Upper lobe of left lung (tissue), 6 donors: ENCODE results near the gene TMEM247. TPM values are rescaled to one million over a fixed set of nuclear protein-coding genes. Genes with fewer than 3 reads are reported as not detected.

ENCODE experiments used
- ATAC-seq, 2 donors: fragments of 200-7000 bp; cut with Tn5 transposase; one replicate each; pipeline ENCODE4 v1.9.1; 2022; ENCODE audit warnings: mild to moderate bottlenecking in 2 of 2, moderate library complexity in 2 of 2; ENCODE audit not compliant: low FRiP score in 2 of 2
- DNase-seq, 2 donors: peaks; one replicate each; pipeline ENCODE4 v3.0.0-alpha.2; 2019 to 2020
- H3K27ac ChIP-seq, 4 donors: fragments of 200-600 bp; sonication (generic); one replicate each; pipeline ENCODE4 v1.5.1; 2016 to 2019
- H3K27me3 ChIP-seq, 4 donors: fragments of 200-600 bp; sonication (generic); one replicate each; pipeline ENCODE4 v1.5.1; 2017 to 2019
- H3K36me3 ChIP-seq, 4 donors: fragments of 200-600 bp; sonication (generic); one replicate each; pipeline ENCODE4 v1.5.1; 2016 to 2019
- H3K4me1 ChIP-seq, 4 donors: fragments of 200-600 bp; sonication (generic); one replicate each; pipeline ENCODE4 v1.5.1; 2018 to 2019
- H3K4me3 ChIP-seq, 4 donors: fragments of 200-600 bp; sonication (generic); one replicate each; pipeline ENCODE4 v1.5.1; 2017 to 2019; ENCODE audit warnings: mild to moderate bottlenecking in 2 of 4, moderate library complexity in 1 of 4
- H3K9me3 ChIP-seq, 4 donors: fragments of 200-600 bp; sonication (generic); one replicate each; pipeline ENCODE4 v1.5.1; 2018 to 2019
- EP300 ChIP-seq, 4 donors: sonication (generic); formaldehyde crosslinking; IDR thresholded peaks; one replicate each; pipeline ENCODE4 v1.5.1; 2017; ENCODE audit warnings: antibody characterized with exemption in 4 of 4, control low read depth in 2 of 4
- POLR2A ChIP-seq, 4 donors: fragments of 450-650 bp; IDR thresholded peaks; one replicate each; pipeline ENCODE4 v1.5.1; 2016 to 2017; ENCODE audit warnings: antibody characterized with exemption in 4 of 4, mild to moderate bottlenecking in 2 of 4
- POLR2AphosphoS5 ChIP-seq, 2 donors: sonication (generic); formaldehyde crosslinking; IDR thresholded peaks; one replicate each; pipeline ENCODE4 v1.5.1; 2017; ENCODE audit warnings: antibody characterized with exemption in 2 of 2
- WGBS, 2 donors: methylation state at CpG; one replicate each; pipeline ENCODE4 v1.1.5; 2017 to 2018; 5-methylcytosine and 5-hydroxymethylcytosine counted together
- total RNA-seq, 6 donors: library from RNA; depleted of rRNA in 4 of 6; stranded (reverse); fragments of >200 nt in 4 of 6; gene quantifications; one replicate each; pipeline versions ENCODE4 v1.1.0 to v1.2.1, GENCODE V29; 2016 to 2021
- TF ChIP-seq, protein P1 (sequence below), 6 experiments: fragments of 450-650 bp in 4 of 6; fragments of 200-600 bp in 2 of 6; sonication (generic) in 2 of 6; IDR thresholded peaks; one replicate each; pipeline ENCODE4 v1.5.1; 2016 to 2019; ENCODE audit warnings: antibody characterized with exemption in 6 of 6
- donor health status: DM: no; HTN: no; CAD: no; lungs with moderate emphysema.
- donor health status: DM: no; HTN: yes; CAD: no; lungs with severe emphysema.

TMEM247 gene
- total RNA-seq, 6 donors from 2014 or later: not detected

- TF ChIP-seq POLR2AphosphoS5 (IDR thresholded peaks at IDR 0.05): no peak
- TF ChIP-seq, protein P1, sequence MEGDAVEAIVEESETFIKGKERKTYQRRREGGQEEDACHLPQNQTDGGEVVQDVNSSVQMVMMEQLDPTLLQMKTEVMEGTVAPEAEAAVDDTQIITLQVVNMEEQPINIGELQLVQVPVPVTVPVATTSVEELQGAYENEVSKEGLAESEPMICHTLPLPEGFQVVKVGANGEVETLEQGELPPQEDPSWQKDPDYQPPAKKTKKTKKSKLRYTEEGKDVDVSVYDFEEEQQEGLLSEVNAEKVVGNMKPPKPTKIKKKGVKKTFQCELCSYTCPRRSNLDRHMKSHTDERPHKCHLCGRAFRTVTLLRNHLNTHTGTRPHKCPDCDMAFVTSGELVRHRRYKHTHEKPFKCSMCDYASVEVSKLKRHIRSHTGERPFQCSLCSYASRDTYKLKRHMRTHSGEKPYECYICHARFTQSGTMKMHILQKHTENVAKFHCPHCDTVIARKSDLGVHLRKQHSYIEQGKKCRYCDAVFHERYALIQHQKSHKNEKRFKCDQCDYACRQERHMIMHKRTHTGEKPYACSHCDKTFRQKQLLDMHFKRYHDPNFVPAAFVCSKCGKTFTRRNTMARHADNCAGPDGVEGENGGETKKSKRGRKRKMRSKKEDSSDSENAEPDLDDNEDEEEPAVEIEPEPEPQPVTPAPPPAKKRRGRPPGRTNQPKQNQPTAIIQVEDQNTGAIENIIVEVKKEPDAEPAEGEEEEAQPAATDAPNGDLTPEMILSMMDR (IDR thresholded peaks at IDR 0.05): no peak
- no peak for TF ChIP-seq POLR2A (IDR thresholded peaks at IDR 0.05)
- TF ChIP-seq EP300 (IDR thresholded peaks at IDR 0.05): no peak
- H3K36me3 ChIP-seq: no peaks in the 10 kb centered on the region
Observed at GRCh38 chr2:46435353-46435752, 44.0 kb upstream of the TMEM247 start.

DNA sequence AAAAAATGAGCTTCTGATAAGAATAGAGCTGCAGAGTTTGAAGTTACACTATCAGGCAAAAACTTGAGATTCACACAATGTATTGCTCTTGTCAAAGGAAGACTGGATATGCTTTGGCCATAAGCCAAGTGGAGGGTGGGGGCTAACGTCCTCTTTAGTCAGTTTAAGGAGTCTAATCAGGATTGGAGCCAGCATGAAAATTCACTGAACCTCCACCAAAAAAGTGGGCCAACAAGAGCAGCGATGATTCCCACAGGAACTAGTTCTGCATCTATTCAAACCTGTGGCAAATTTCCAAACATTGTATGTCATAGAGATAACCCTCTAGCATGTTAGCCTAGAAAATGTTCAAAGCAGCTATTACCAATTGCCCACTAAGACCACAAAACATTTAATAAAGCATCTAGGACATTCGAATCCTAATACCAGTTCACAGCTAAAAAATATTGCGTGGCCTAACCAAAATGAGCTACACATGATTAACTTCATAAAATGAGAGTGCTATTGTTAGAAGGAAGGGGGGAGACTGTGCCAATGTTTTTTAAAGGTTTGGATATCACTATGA lies 43.5 kb upstream of the TMEM247 start:
- no peaks in the 10 kb centered on the region for H3K36me3 ChIP-seq
- H3K4me1 ChIP-seq: peaks cover 0 to 7% (median 0%) of the 10 kb centered on the region in 4 donors
- H3K27me3 ChIP-seq: no peaks in the 10 kb centered on the region
- TF ChIP-seq POLR2A (IDR thresholded peaks at IDR 0.05) (no peak), POLR2AphosphoS5 (IDR thresholded peaks at IDR 0.05) (no peak), EP300 (IDR thresholded peaks at IDR 0.05) (no peak)
- TF ChIP-seq, protein P1 (IDR thresholded peaks at IDR 0.05): no peak
- H3K27ac ChIP-seq: no peak overlapping the region
- H3K9me3 ChIP-seq: no peaks in the 10 kb centered on the region
- DNase-seq: no peak
- ATAC-seq: no peak
- no peak overlapping the region for H3K4me3 ChIP-seq
- WGBS, 2 donors: 68 to 70% methylated on average over 4 of the region's 4 CpGs

More at GRCh38 chr2:46435353-46435752, 44.0 kb upstream of the TMEM247 start:
- no peaks in the 10 kb centered on the region for H3K27me3 ChIP-seq
- H3K9me3 ChIP-seq: no peaks in the 10 kb centered on the region
- DNase-seq (no peak), ATAC-seq (no peak)
- H3K4me3 ChIP-seq: no peak overlapping the region
- no peak overlapping the region for H3K27ac ChIP-seq
- peaks cover 0 to 7% (median 0%) of the 10 kb centered on the region in 4 donors for H3K4me1 ChIP-seq

DNA sequence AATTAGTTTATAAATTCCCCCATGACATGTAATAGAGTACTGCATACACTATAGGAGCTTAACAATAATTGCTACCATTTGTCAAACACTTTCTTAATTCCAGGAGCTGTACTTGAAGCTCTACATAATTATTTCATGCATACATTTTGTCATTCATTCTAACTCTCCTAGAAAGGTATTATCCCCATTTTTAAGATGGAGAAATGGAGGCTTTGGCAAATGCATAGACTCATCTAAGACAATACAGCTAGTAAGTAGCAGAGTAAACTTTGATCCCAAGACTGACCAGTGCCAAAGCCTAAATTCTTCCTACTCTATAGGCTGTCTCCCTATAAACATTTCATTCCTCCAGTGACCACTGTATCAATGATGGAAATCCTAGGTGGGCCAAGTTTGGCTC lies 42.6 kb upstream of the TMEM247 start:
- no peak for TF ChIP-seq POLR2AphosphoS5 (IDR thresholded peaks at IDR 0.05)
- no peak for TF ChIP-seq POLR2A (IDR thresholded peaks at IDR 0.05)
- no peak for TF ChIP-seq EP300 (IDR thresholded peaks at IDR 0.05)
- TF ChIP-seq, protein P1 (IDR thresholded peaks at IDR 0.05): no peak
- Histone ChIP-seq H3K36me3 (no peaks in the 10 kb centered on the region), H3K27me3 (no peaks in the 10 kb centered on the region), H3K27ac (no peak overlapping the region), H3K4me3 (no peak overlapping the region), H3K9me3 (no peaks in the 10 kb centered on the region), H3K4me1 (peaks cover 0 to 7% (median 0%) of the 10 kb centered on the region in 4 donors)
- ATAC-seq: no peak
- DNase-seq: no peak

DNA sequence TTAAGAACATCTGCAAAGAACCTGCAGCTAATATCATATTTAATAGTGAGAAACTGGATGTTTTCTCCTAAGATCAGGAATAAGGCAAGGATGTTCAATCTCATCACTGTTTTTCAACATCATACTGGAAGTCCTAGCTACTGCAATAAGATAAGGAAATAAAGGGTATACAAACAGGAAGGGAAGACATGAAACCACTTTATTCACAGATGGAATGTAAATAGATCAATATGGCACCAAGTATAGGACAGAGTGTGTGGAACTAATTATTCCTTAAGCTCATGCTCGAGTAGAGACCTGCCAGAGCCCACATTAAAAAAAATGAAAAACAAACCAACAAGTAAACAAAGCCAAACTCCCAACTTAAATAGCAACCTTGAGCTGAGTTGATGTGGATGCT lies 41.3 kb upstream of the TMEM247 start:
- TF ChIP-seq, protein P1 (IDR thresholded peaks at IDR 0.05): no peak
- no peak for TF ChIP-seq EP300 (IDR thresholded peaks at IDR 0.05)
- TF ChIP-seq POLR2A (IDR thresholded peaks at IDR 0.05): no peak
- no peak for TF ChIP-seq POLR2AphosphoS5 (IDR thresholded peaks at IDR 0.05)
- 93 to 95% methylated on average over 1 of the region's 1 CpG for WGBS, 2 donors
- no peaks in the 10 kb centered on the region for H3K9me3 ChIP-seq

DNA sequence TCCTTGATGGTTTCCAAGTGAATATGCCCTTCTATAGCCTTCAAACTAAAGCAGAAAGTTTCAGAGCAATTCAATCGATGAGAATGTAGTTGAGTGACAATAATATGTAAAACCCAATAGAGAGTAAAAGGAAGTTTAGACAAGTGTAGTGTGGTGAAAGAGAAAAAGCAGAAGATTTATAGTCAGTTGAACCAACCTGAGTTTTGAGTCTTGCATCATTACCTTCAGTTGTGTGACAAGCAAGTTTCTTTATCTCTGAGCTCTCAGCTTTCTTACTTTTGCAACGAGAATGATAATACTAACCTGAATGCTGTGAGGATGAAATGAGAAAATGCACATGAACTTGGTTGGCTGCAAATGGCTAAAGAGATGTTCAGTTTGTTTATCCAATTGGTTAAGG lies 40.6 kb upstream of the TMEM247 start:
- no peak for TF ChIP-seq POLR2AphosphoS5 (IDR thresholded peaks at IDR 0.05)
- no peak for TF ChIP-seq EP300 (IDR thresholded peaks at IDR 0.05)
- TF ChIP-seq, protein P1 (IDR thresholded peaks at IDR 0.05): no peak
- no peak for TF ChIP-seq POLR2A (IDR thresholded peaks at IDR 0.05)
- no peaks in the 10 kb centered on the region for H3K36me3 ChIP-seq
- no peak for DNase-seq
- WGBS, 2 donors: 64 to 76% methylated on average over 2 of the region's 2 CpGs
- H3K27me3 ChIP-seq: no peaks in the 10 kb centered on the region
- no peaks in the 10 kb centered on the region for H3K9me3 ChIP-seq
- H3K4me1 ChIP-seq: peaks cover 0 to 7% (median 0%) of the 10 kb centered on the region in 4 donors
- no peak for ATAC-seq
- H3K27ac ChIP-seq: no peak overlapping the region
- no peak overlapping the region for H3K4me3 ChIP-seq

More for the DNA sequence above, 41.3 kb upstream of the TMEM247 start:
- DNase-seq: no peak
- no peaks in the 10 kb centered on the region for H3K36me3 ChIP-seq
- ATAC-seq: no peak
- H3K27ac ChIP-seq: no peak overlapping the region
- H3K4me1 ChIP-seq: peaks cover 0 to 7% (median 0%) of the 10 kb centered on the region in 4 donors
- no peak overlapping the region for H3K4me3 ChIP-seq
- H3K27me3 ChIP-seq: no peaks in the 10 kb centered on the region
